ENCODE data around the gene TBX19.

Gene TBX19

DNA sequence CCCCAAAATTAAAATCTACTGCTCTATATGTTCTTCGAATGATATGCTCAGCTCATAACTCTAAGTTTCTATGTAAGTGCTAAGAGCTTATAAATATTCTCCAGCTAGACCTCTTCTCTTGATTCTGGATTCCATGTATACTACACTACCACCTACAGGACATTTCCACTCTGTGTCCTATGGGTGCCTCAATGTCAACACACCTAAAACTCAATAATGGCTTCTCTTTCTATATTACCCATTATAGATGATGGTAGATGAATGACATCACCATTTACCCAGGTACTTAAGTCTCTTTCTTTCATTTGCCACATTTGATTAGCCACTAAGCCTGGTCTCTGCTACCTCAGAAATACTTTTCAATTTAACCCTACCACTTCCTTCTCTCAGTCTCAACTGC is 41.3 kb downstream of the TBX19 start:
- Histone ChIP-seq H3K4me1 (ENCODE audit: control insufficient read depth, low read length) (no peaks in the 10 kb centered on the region), H3K4me3 (ENCODE audit: low read length) (no peak overlapping the region), H3F3A (ENCODE audit: control insufficient read depth, insufficient read depth) (no peaks in the 10 kb centered on the region), H3K27me3 (ENCODE audit: control insufficient read depth, low read length) (no peaks in the 10 kb centered on the region), H4K20me1 (ENCODE audit: control insufficient read depth, insufficient read depth, low read depth, low read length) (no peaks in the 10 kb centered on the region), H3K9me2 (replicated peaks; ENCODE audit: control insufficient read depth, low read length) (no peaks in the 10 kb centered on the region), H3K79me2 (ENCODE audit: control insufficient read depth, low read length) (no peaks in the 10 kb centered on the region), H3K4me2 (ENCODE audit: low read length) (no peak overlapping the region), H3K27ac (ENCODE audit: low read depth, low read length) (no peak overlapping the region), H3K36me3 (ENCODE audit: control insufficient read depth, low read length) (no peaks in the 10 kb centered on the region), H3K9me3 (ENCODE audit: control insufficient read depth, insufficient read depth, low read length) (no peaks in the 10 kb centered on the region)
- TF ChIP-seq, protein P1, sequence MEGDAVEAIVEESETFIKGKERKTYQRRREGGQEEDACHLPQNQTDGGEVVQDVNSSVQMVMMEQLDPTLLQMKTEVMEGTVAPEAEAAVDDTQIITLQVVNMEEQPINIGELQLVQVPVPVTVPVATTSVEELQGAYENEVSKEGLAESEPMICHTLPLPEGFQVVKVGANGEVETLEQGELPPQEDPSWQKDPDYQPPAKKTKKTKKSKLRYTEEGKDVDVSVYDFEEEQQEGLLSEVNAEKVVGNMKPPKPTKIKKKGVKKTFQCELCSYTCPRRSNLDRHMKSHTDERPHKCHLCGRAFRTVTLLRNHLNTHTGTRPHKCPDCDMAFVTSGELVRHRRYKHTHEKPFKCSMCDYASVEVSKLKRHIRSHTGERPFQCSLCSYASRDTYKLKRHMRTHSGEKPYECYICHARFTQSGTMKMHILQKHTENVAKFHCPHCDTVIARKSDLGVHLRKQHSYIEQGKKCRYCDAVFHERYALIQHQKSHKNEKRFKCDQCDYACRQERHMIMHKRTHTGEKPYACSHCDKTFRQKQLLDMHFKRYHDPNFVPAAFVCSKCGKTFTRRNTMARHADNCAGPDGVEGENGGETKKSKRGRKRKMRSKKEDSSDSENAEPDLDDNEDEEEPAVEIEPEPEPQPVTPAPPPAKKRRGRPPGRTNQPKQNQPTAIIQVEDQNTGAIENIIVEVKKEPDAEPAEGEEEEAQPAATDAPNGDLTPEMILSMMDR (IDR thresholded peaks at IDR 0.05; ENCODE audit: low read depth, low read length, poor library complexity, severe bottlenecking) = peak; percentile 31
- TF ChIP-seq EZH2phosphoT487 (IDR thresholded peaks at IDR 0.05; ENCODE audit: borderline replicate concordance, low read length) = no peak

DNA sequence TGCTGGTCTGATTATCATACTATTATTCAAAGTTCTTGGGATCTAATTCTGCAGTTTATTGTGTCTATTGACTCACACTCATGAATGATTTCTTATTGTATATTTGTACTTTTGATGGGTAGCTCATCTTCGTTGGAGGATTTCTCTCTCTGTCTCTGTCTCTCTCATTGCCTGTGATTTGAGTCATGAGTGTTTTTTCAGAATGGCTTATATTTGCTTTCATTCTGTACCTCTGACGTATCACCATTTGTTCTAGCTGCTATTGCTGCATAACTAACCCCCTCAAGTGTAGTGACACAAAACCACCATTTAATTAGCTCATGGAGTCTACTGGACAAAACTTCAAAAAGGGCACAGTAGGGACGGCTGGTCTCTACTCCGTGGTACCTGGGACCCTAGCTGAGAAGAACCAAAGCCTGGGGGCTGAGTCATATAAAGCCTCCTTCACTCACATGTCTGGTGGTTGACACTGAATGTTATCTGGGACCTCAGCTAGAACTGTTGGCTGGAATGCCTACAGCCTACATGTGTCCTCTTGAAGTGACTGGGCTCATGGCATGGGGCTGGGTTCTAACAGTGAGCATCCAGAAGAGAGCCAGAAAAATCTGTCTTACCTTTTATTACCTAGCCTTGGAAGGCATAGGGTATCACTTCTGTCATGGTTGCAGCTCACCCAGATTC is 44.2 kb downstream of the TBX19 start:
- H3K4me1 ChIP-seq (ENCODE audit: control insufficient read depth, low read length) = no peaks in the 10 kb centered on the region
- no peaks in the 10 kb centered on the region for H3K79me2 ChIP-seq (ENCODE audit: control insufficient read depth, low read length)
- H3K9me3 ChIP-seq (ENCODE audit: control insufficient read depth, insufficient read depth, low read length) = no peaks in the 10 kb centered on the region
- H3K4me2 ChIP-seq (ENCODE audit: low read length) = no peak overlapping the region
- no peaks in the 10 kb centered on the region for H4K20me1 ChIP-seq (ENCODE audit: control insufficient read depth, insufficient read depth, low read depth, low read length)
- H3K36me3 ChIP-seq (ENCODE audit: control insufficient read depth, low read length) = no peaks in the 10 kb centered on the region
- H3K9me2 ChIP-seq (replicated peaks; ENCODE audit: control insufficient read depth, low read length) = no peaks in the 10 kb centered on the region
- no peak overlapping the region for H3K4me3 ChIP-seq (ENCODE audit: low read length)
- H3K27ac ChIP-seq (ENCODE audit: low read depth, low read length) = no peak overlapping the region
- no peaks in the 10 kb centered on the region for H3K27me3 ChIP-seq (ENCODE audit: control insufficient read depth, low read length)
- H3F3A ChIP-seq (ENCODE audit: control insufficient read depth, insufficient read depth) = no peaks in the 10 kb centered on the region
- TF ChIP-seq, protein P1 (IDR thresholded peaks at IDR 0.05; ENCODE audit: low read depth, low read length, poor library complexity, severe bottlenecking) = no peak
- TF ChIP-seq EZH2phosphoT487 (IDR thresholded peaks at IDR 0.05; ENCODE audit: borderline replicate concordance, low read length) = no peak

DNA sequence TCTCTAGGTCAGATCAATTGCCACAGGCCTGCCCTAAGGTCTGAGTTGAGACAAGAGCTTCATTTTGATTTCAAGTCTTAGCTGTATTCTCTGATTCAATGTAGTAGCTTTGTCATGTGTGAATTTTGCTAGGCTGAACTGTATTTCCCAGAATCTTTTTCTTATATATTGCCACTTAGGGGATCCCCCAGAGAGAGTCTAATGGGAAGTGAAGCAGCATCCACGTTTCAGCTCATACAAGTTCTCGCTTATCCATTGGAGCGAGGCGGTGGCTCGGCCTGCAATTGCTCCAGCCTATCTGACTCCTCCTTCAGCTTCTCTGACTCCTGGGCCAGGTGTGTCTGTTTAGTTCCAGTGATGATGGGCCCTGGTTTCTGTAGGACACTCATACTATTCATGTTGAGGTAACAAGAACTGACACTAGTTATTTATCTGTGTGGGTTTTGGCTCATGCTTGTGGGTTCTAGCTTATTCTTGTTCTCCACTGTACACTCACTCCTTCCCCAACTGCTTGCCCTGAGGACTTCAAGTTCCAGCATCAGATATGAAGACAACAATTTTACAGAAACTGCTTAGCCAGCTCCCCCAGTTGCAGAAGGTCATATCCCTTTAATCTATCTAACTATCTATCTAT is 48.2 kb downstream of the TBX19 start:
- no peaks in the 10 kb centered on the region for H3F3A ChIP-seq (ENCODE audit: control insufficient read depth, insufficient read depth)
- no peaks in the 10 kb centered on the region for H3K9me2 ChIP-seq (replicated peaks; ENCODE audit: control insufficient read depth, low read length)
- H3K79me2 ChIP-seq (ENCODE audit: control insufficient read depth, low read length) = no peaks in the 10 kb centered on the region
- H3K9me3 ChIP-seq (ENCODE audit: control insufficient read depth, insufficient read depth, low read length) = no peaks in the 10 kb centered on the region
- no peak overlapping the region for H3K27ac ChIP-seq (ENCODE audit: low read depth, low read length)
- H3K4me3 ChIP-seq (ENCODE audit: low read length) = no peak overlapping the region
- no peak for TF ChIP-seq EZH2phosphoT487 (IDR thresholded peaks at IDR 0.05; ENCODE audit: borderline replicate concordance, low read length)
- TF ChIP-seq, protein P1 (IDR thresholded peaks at IDR 0.05; ENCODE audit: low read depth, low read length, poor library complexity, severe bottlenecking) = no peak
- no peak overlapping the region for H3K4me2 ChIP-seq (ENCODE audit: low read length)
- no peaks in the 10 kb centered on the region for H3K4me1 ChIP-seq (ENCODE audit: control insufficient read depth, low read length)
- H3K36me3 ChIP-seq (ENCODE audit: control insufficient read depth, low read length) = no peaks in the 10 kb centered on the region
- no peaks in the 10 kb centered on the region for H4K20me1 ChIP-seq (ENCODE audit: control insufficient read depth, insufficient read depth, low read depth, low read length)
- H3K27me3 ChIP-seq (ENCODE audit: control insufficient read depth, low read length) = no peaks in the 10 kb centered on the region

All from DOHH2 (cell line).